ENCODE results near the gene ATP6V1G1. TPM values are rescaled to one million over a fixed set of nuclear protein-coding genes. Genes with fewer than 3 reads are reported as not detected.

The ATP6V1G1 gene
- total RNA-seq, 1 donor from 2014 or later: 181 TPM

DNA sequence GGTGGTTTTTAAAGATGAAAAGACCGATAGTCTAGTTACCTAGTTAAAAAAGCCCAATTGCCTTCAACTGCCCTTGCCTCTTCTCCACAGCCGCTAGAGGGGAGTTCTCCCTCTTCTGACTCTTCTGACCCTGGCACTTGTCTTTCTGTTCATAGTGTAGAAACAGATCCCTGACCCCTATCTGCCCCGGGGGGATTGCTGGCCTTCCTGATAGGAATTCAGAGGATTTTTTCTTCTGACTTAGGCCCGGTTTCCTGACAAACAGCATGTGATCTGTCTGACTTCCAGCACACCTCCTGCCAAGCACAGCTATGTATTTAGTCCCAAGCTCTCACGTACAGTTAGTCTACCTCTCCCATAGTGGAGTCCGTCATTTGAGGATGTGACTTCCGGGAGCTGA lies 18.5 kb downstream of the ATP6V1G1 start:
- peak; percentile 22 for TF ChIP-seq CTCF (conservative IDR thresholded peaks at IDR 0.05; ENCODE audit: low read depth, low read length)
- no peak overlapping the region for H3K4me3 ChIP-seq (ENCODE audit: low read depth, low read length)
- no peak for DNase-seq (ENCODE audit: low read depth)

DNA sequence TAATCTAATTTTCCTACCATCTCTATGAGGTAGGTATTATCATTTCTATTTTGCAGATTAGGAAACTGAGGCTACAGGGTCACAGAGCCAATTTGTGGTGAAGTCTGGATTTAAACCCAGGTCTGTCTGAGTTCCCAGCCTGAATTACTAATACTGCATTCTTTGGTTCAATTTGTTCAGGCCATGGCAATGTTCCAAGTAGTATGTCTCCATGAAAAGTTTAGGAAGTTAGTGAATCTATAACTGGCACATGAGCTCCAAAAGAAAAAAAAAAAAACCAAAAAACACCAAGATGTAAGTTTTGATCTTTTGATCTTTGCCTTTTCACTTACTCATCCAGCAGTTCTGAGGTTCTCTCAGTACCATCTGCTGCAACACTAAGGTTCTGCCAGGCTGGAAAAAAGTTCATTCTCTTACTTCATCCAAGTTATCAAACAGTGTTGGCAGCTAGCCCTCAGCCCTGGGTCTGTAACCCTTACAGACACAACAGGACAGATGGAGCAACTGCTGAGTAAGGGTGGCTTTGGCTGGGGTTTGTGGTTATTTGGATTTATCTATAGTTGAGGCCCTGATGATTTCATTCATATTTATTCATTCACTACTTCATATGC lies 19.1 kb downstream of the ATP6V1G1 start:
- no peak for DNase-seq (ENCODE audit: low read depth)
- no peak overlapping the region for H3K4me3 ChIP-seq (ENCODE audit: low read depth, low read length)

GRCh38 chr9:114607671-114608524 lies 20.3 kb downstream of the ATP6V1G1 start:
- DNase-seq (ENCODE audit: low read depth): no peak
- TF ChIP-seq CTCF (conservative IDR thresholded peaks at IDR 0.05; ENCODE audit: low read depth, low read length): no peak
- no peak overlapping the region for H3K4me3 ChIP-seq (ENCODE audit: low read depth, low read length)

More for the DNA sequence above, 19.1 kb downstream of the ATP6V1G1 start:
- TF ChIP-seq CTCF (conservative IDR thresholded peaks at IDR 0.05; ENCODE audit: low read depth, low read length): no peak

DNA sequence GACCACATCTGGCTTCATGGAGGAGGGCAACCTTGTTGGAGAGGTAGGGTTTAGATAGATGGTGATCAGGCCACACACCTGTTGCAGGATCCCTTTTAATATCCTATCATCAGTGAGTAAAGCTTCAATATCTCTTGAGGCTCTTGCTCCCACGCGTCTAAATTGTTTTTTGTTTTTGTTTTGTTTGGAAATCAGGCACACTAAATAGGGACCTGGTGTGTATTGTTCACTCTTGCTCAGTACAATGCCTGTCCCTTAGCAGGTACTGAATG lies 20.9 kb downstream of the ATP6V1G1 start:
- no peak for TF ChIP-seq CTCF (conservative IDR thresholded peaks at IDR 0.05; ENCODE audit: low read depth, low read length)
- no peak for DNase-seq (ENCODE audit: low read depth)
- H3K4me3 ChIP-seq (ENCODE audit: low read depth, low read length): no peak overlapping the region

GRCh38 chr9:114611516-114612271 lies 24.1 kb downstream of the ATP6V1G1 start:
- DNase-seq (ENCODE audit: low read depth): no peak
- peak overlapping the region; percentile 74 for H3K4me3 ChIP-seq (ENCODE audit: low read depth, low read length)
- TF ChIP-seq CTCF (conservative IDR thresholded peaks at IDR 0.05; ENCODE audit: low read depth, low read length): no peak

- no peak for TF ChIP-seq CTCF (conservative IDR thresholded peaks at IDR 0.05; ENCODE audit: low read depth, low read length)
- no peak for DNase-seq (ENCODE audit: low read depth)
- H3K4me3 ChIP-seq (ENCODE audit: low read depth, low read length): peak overlapping the region; percentile 74
Observed at GRCh38 chr9:114612272-114612923, 24.8 kb downstream of the ATP6V1G1 start.
